Endothelial cell of umbilical vein (primary cell): ENCODE measurements around the gene FBXL13. TPM values are rescaled to one million over a fixed set of nuclear protein-coding genes. Genes with fewer than 3 reads are reported as not detected.
A peak's percentile ranks its signal among the peaks of the same experiment; 100 is the strongest.

Source experiments
- BruUV-seq: library from RNA; stranded (reverse); fragments of 400-500 nt; replicated peaks from 2 replicates; lab custom pipeline; 2021; lab: Mats Ljungman, UMichigan
- CTCF ChIA-PET: fragments of 300-600, 350-600 bp; sonication (Branson Sonifier 250); formaldehyde crosslinking; loops from one replicate; lab custom pipeline; 2021; ENCODE audit warnings: antibody characterized with exemption, inconsistent platforms; lab: Charles Lee
- POLR2A ChIA-PET: fragments of 300-600, 350-600 bp; sonication (Branson Sonifier 250); formaldehyde crosslinking; loops from one replicate; lab custom pipeline; 2021; ENCODE audit warnings: antibody characterized with exemption, inconsistent platforms; lab: Charles Lee
- DNase-seq: peaks from one replicate; pipeline ENCODE4 v3.0.0-alpha.2; 2011; ENCODE audit warnings: low read depth, low spot score
- FAIRE-seq: peaks from 2 replicates; lab custom pipeline; 2011; peaks lifted over from hg19 to GRCh38; lab: Jason Lieb, UNC
- H2AFZ ChIP-seq: 2 replicates; pipeline ENCODE4 v1.6.0; 2012; ENCODE audit warnings: low read depth, low read length, control low read depth, inconsistent platforms
- H3K27ac ChIP-seq: 2 replicates; pipeline ENCODE4 v1.5.1; 2011; ENCODE audit warnings: low read depth, mild to moderate bottlenecking, control low read depth, low read length, moderate library complexity; ENCODE audit not compliant: insufficient read depth
- H3K27me3 ChIP-seq, 2 experiments: 2 replicates each; pipeline versions ENCODE4 v1.6.0 to v1.6.1; 2011; ENCODE audit warnings: low read length in 2 of 2, mixed read lengths in 1 of 2; ENCODE audit not compliant: control insufficient read depth in 2 of 2, insufficient read depth in 2 of 2
- H3K36me3 ChIP-seq, 2 experiments: 2 replicates in 1 of 2; 3 replicates in 1 of 2; pipeline ENCODE4 v1.5.1; 2011; ENCODE audit warnings: low read length in 2 of 2, mild to moderate bottlenecking in 1 of 2, moderate library complexity in 1 of 2; ENCODE audit not compliant: control insufficient read depth in 2 of 2, insufficient read depth in 2 of 2; ENCODE audit errors: extremely low read depth in 1 of 2
- H3K4me1 ChIP-seq: 3 replicates; pipeline ENCODE4 v1.5.1; 2011; ENCODE audit warnings: mild to moderate bottlenecking, low read length; ENCODE audit not compliant: control insufficient read depth, insufficient read depth; ENCODE audit errors: extremely low read depth
- H3K4me2 ChIP-seq: 2 replicates; pipeline ENCODE4 v1.6.1; 2011; ENCODE audit warnings: low read length, control low read depth, mixed read lengths; ENCODE audit not compliant: insufficient read depth
- H3K4me3 ChIP-seq, 3 experiments: fragments of 200-600 bp in 1 of 3; sonication (generic), shearing (Covaris generic) in 1 of 3; replicated peaks in 1 of 3; 2 replicates each; pipeline ENCODE4 v1.5.1; 2011 to 2016; ENCODE audit warnings: control low read depth in 3 of 3, low read length in 3 of 3, mild to moderate bottlenecking in 2 of 3, inconsistent platforms in 1 of 3, low read depth in 1 of 3, moderate library complexity in 1 of 3; ENCODE audit not compliant: insufficient read depth in 1 of 3
- H3K79me2 ChIP-seq: 2 replicates; pipeline ENCODE4 v1.6.0; 2012; ENCODE audit warnings: low read length, inconsistent platforms; ENCODE audit not compliant: control insufficient read depth, insufficient read depth
- H3K9ac ChIP-seq: replicated peaks from 2 replicates; pipeline ENCODE3; 2011; ENCODE audit warnings: low read length, control low read depth; ENCODE audit not compliant: insufficient read depth; ENCODE audit errors: extremely low read depth
- H3K9me1 ChIP-seq: replicated peaks from 3 replicates; pipeline ENCODE4 v1.6.0; 2011; ENCODE audit warnings: mild to moderate bottlenecking, low read length; ENCODE audit not compliant: control insufficient read depth, insufficient read depth; ENCODE audit errors: extremely low read depth
- H3K9me3 ChIP-seq: replicated peaks from 2 replicates; pipeline ENCODE4 v1.5.1; 2012; ENCODE audit warnings: low read length, inconsistent platforms; ENCODE audit not compliant: control insufficient read depth, insufficient read depth
- H4K20me1 ChIP-seq: replicated peaks from 2 replicates; pipeline ENCODE3; 2011; ENCODE audit warnings: mild to moderate bottlenecking, low read length; ENCODE audit not compliant: control insufficient read depth, insufficient read depth; ENCODE audit errors: extremely low read depth
- CTCF ChIP-seq, 2 donors: IDR thresholded peaks; 1 replicate in 1 of 2; 2 replicates in 1 of 2; pipeline ENCODE4 v1.5.1; 2011; ENCODE audit warnings: low read length in 2 of 2, mild to moderate bottlenecking in 2 of 2, moderate library complexity in 2 of 2, control low read depth in 1 of 2, inconsistent platforms in 1 of 2, low read depth in 1 of 2; ENCODE audit not compliant: insufficient read depth in 1 of 2; ENCODE audit errors: extremely low read depth in 1 of 2
- EZH2 ChIP-seq: IDR thresholded peaks from 2 replicates; pipeline ENCODE4 v1.6.1; 2012; ENCODE audit warnings: borderline replicate concordance, low read depth, mild to moderate bottlenecking, moderate library complexity, low read length, inconsistent platforms; ENCODE audit not compliant: severe bottlenecking
- FOS ChIP-seq: IDR thresholded peaks from 2 replicates; pipeline ENCODE4 v1.6.1; 2011; ENCODE audit warnings: mild to moderate bottlenecking, low read length, moderate library complexity, borderline replicate concordance; ENCODE audit not compliant: insufficient read depth
- GATA2 ChIP-seq: IDR thresholded peaks from 2 replicates; pipeline ENCODE4 v1.7.0; 2011; ENCODE audit warnings: low read depth, mild to moderate bottlenecking, moderate library complexity, mixed read lengths, low read length; ENCODE audit not compliant: insufficient read length, insufficient read depth
- JUN ChIP-seq: IDR thresholded peaks from 2 replicates; pipeline ENCODE4 v1.6.1; 2011; ENCODE audit warnings: borderline replicate concordance, low read depth; ENCODE audit not compliant: insufficient read length, insufficient read depth
- POLR2A ChIP-seq: IDR thresholded peaks from 2 replicates; pipeline ENCODE4 v1.6.1; 2012; ENCODE audit warnings: low read depth, mild to moderate bottlenecking, control low read depth, low read length
- dilution Hi-C: fragments of 300-500 bp; cut with MboI; formaldehyde crosslinking; loops from one replicate; pipeline ENCODE4 v1.15.0; 2019; ENCODE audit warnings: low sequenced_read_pairs; ENCODE audit not compliant: extremely low pct_ligation_motif_present
- intact Hi-C: fragments of 100-400 bp; cut with micrococcal nuclease; formaldehyde crosslinking; loops from one replicate; pipeline ENCODE4 v1.10.0; 2022
- polyA plus RNA-seq, 4 experiments: library from polyadenylated mRNA; depleted of rRNA in 3 of 4; stranded (reverse) in 3 of 4; unstranded in 1 of 4; fragments of >200 nt; gene quantifications; 2 replicates each; pipeline versions ENCODE4 v1.2.1 to v1.2.3, GENCODE V29; 2011 to 2012; ENCODE audit warnings: missing spikeins in 1 of 4
- total RNA-seq: library from RNA; stranded (reverse); gene quantifications from 2 replicates; pipeline ENCODE4 v1.2.3, GENCODE V29; 2021
- TF ChIP-seq, protein P1 (sequence below): IDR thresholded peaks from 2 replicates; pipeline ENCODE4 v1.6.1; 2011; ENCODE audit not compliant: insufficient read depth, insufficient read length

Gene FBXL13
- total and polyA plus RNA-seq, 2 donors (not counting 3 experiments of a cell fraction or from before 2014, with no cell fraction given): 3.9 to 4.6 TPM

DNA sequence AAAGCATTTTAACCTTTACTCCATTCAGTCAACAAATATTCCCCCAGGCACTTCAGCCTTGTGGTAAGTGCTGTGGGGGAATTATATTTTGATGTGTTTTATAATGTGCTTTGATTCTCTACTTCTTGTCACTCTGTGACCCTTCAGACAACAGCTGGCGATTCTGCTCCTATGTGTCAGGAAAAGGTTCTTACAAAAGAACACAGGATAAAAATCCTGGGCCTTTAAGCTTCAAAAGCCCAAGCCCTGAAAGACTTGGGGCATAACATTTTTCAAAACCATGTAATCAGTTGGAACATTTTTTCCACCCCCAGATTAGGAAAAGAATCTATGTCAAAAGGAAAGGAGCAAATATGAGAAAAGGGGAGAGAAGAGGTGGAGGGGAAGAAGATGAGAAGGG, 199.6 kb downstream of the FBXL13 start:
- DNase-seq (no peak), FAIRE-seq (no peak)
- H3K9me1 ChIP-seq: no peaks in the 10 kb centered on the region
- no peaks in the 10 kb centered on the region for H3K9me3 ChIP-seq
- no peak for TF ChIP-seq JUN
- TF ChIP-seq POLR2A: no peak
- TF ChIP-seq GATA2: no peak
- no peak for TF ChIP-seq FOS
- TF ChIP-seq, protein P1, sequence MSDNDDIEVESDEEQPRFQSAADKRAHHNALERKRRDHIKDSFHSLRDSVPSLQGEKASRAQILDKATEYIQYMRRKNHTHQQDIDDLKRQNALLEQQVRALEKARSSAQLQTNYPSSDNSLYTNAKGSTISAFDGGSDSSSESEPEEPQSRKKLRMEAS: no peak
- no peak for TF ChIP-seq EZH2
- TF ChIP-seq CTCF (IDR thresholded peaks at IDR 0.05; ENCODE audit: extremely low read depth in 1 of 2, insufficient read depth in 1 of 2, low read depth in 1 of 2, low read length in 2 of 2): no peak
- H4K20me1 ChIP-seq: no peaks in the 10 kb centered on the region
- intact Hi-C loops: loop anchor here (1.0 to 2.0 kb wide), 2 partner anchors 98 to 116 kb away; no protein-coding TSS in a partner anchor
- H3K4me1 ChIP-seq: peaks cover 59% of the 10 kb centered on the region
- no peak overlapping the region for H2AFZ ChIP-seq
- no peaks in the 10 kb centered on the region for H3K27me3 ChIP-seq
- BruUV-seq: no TSS peak
- dilution Hi-C loops: no loop called here
- H3K4me3 ChIP-seq: no peak overlapping the region
- ChIA-PET POLR2A (interaction anchor here (0.8 to 1.2 kb wide), 2 partner anchors 17 to 118 kb away, joined by 3 read pairs; no protein-coding TSS in a partner anchor), CTCF (interaction anchor here (1.2 to 5.1 kb wide), 5 partner anchors 16 to 191 kb away, joined by 3 to 62 read pairs (median 5); no protein-coding TSS in a partner anchor)
- H3K4me2 ChIP-seq: peak overlapping the region; percentile 8
- peak overlapping the region; percentile 95 for H3K9ac ChIP-seq
- H3K27ac ChIP-seq: peak overlapping the region; percentile 98
- H3K79me2 ChIP-seq: no peaks in the 10 kb centered on the region
- no peaks in the 10 kb centered on the region for H3K36me3 ChIP-seq
